HG02678 (cell line): Measurements from ENCODE around the gene GCC2.
"Not testable (repeated sequence)": the region's sequence is repeated elsewhere in the genome, so short reads cannot be mapped to it uniquely, and the experiment has no call there.

ENCODE experiments used
- ATAC-seq: cut with Tn5 transposase; IDR thresholded peaks from one replicate; pipeline ENCODE4 v1.9.1; 2021; ENCODE audit warnings: mild to moderate bottlenecking, moderate library complexity; ENCODE audit not compliant: unreplicated experiment

Gene GCC2

DNA sequence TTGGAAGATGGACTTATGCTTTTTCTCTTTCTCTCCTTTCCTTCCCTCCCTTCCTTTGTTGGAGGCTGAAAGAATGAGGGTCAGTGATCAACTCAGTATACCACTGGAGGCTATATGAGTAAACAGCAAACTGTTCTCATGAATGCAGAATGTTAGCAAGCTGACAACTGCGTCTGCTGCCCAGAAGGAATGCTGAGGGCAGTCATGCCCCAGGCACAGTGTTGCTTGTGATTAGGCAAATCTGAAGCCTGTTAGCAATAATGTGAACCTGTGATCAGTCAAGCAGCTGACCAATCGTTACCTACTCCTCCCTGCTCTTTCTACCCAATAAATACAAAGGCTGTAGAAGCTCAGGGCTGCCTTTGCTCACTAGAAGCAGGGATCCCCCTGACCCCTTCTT, 107.6 kb downstream of the GCC2 start:
- ATAC-seq: not testable (repeated sequence)
